ENCODE results near the gene GSK3B. TPM values are rescaled to one million over a fixed set of nuclear protein-coding genes. Genes with fewer than 3 reads are reported as not detected.

The GSK3B gene
- total RNA-seq, 1 experiment from 2014 or later = 61.7 TPM

- DNase-seq (ENCODE audit: low read depth) = no peak
These were observed 276.5 kb downstream of the GSK3B start for GRCh38 chr3:119817583-119818363.

GRCh38 chr3:119817071-119817470 is 277.2 kb downstream of the GSK3B start:
- no peak for DNase-seq (ENCODE audit: low read depth)

- DNase-seq (ENCODE audit: low read depth) = no peak
These were observed 278.5 kb downstream of the GSK3B start for GRCh38 chr3:119815716-119816115.

- no peak for DNase-seq (ENCODE audit: low read depth)
These were observed 281.7 kb downstream of the GSK3B start for GRCh38 chr3:119812491-119813058.

GRCh38 chr3:119810018-119810435 is 284.2 kb downstream of the GSK3B start:
- peak; percentile 18 for DNase-seq (ENCODE audit: low read depth)

GRCh38 chr3:119809249-119810017 is 284.8 kb downstream of the GSK3B start:
- DNase-seq (ENCODE audit: low read depth) = no peak

- no peak for DNase-seq (ENCODE audit: low read depth)
These were observed 285.4 kb downstream of the GSK3B start for GRCh38 chr3:119808843-119809242.

GRCh38 chr3:119808244-119808643 is 286.0 kb downstream of the GSK3B start:
- DNase-seq (ENCODE audit: low read depth) = no peak

- no peak for DNase-seq (ENCODE audit: low read depth)
These were observed 293.4 kb downstream of the GSK3B start for GRCh38 chr3:119800844-119801243.

GRCh38 chr3:119796785-119797184 is 297.5 kb downstream of the GSK3B start:
- no peak for DNase-seq (ENCODE audit: low read depth)

GRCh38 chr3:119796368-119796767 is 297.9 kb downstream of the GSK3B start:
- DNase-seq (ENCODE audit: low read depth) = no peak

GRCh38 chr3:119795849-119796248 is 298.4 kb downstream of the GSK3B start:
- DNase-seq (ENCODE audit: low read depth) = no peak

GRCh38 chr3:119794971-119795612 is 299.2 kb downstream of the GSK3B start:
- peak; percentile 68 for DNase-seq (ENCODE audit: low read depth)

- no peak for DNase-seq (ENCODE audit: low read depth)
These were observed 299.8 kb downstream of the GSK3B start for GRCh38 chr3:119794401-119794800.

GRCh38 chr3:119792270-119792669 is 302.0 kb downstream of the GSK3B start:
- no peak for DNase-seq (ENCODE audit: low read depth)

- DNase-seq (ENCODE audit: low read depth) = no peak
These were observed 303.9 kb downstream of the GSK3B start for GRCh38 chr3:119790369-119790768.

GRCh38 chr3:119786409-119786808 is 307.8 kb downstream of the GSK3B start:
- DNase-seq (ENCODE audit: low read depth) = no peak

GRCh38 chr3:119783883-119784282 is 310.4 kb downstream of the GSK3B start:
- DNase-seq (ENCODE audit: low read depth) = no peak

GRCh38 chr3:119783255-119783654 is 311.0 kb downstream of the GSK3B start:
- DNase-seq (ENCODE audit: low read depth) = no peak

- no peak for DNase-seq (ENCODE audit: low read depth)
These were observed 311.8 kb downstream of the GSK3B start for GRCh38 chr3:119782460-119782859.

- DNase-seq (ENCODE audit: low read depth) = no peak
These were observed 312.7 kb downstream of the GSK3B start, which contains the start of gene NR1I2 for GRCh38 chr3:119781330-119782198. NR1I2 (plus strand) TSS chr3:119782101.

Data from M059J (cell line).